NCI-H2081 treated with DMSO at 0.1 percent for 48 hours (cell line): ENCODE results near the gene MNDA.
"Not testable (repeated sequence)": the region's sequence is repeated elsewhere in the genome, so short reads cannot be mapped to it uniquely, and the experiment has no call there.

Source experiments
- DNase-seq: peaks from one replicate; lab custom pipeline; 2025; lab: John Stamatoyannopoulos, UW

Gene MNDA

DNA sequence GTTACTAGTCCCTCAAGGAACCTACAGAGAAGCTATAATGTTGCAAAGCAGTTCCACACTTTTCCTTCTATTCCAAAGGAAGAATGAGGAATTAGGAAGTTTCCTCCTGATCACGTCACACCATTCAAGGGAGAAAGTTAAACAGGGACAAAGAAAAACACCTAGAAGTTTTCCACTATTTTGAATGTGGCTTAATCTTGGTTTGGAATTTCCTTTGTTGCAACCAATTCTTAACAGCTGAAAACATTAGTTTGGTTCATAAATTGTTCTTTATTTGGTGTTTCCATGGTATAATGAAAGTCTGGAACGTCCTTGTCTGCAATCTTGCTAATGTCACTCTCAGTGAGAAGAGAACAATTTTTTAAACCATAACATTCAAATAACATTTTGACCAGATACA is 8.4 kb downstream of the MNDA start:
- DNase-seq: no peak

DNA sequence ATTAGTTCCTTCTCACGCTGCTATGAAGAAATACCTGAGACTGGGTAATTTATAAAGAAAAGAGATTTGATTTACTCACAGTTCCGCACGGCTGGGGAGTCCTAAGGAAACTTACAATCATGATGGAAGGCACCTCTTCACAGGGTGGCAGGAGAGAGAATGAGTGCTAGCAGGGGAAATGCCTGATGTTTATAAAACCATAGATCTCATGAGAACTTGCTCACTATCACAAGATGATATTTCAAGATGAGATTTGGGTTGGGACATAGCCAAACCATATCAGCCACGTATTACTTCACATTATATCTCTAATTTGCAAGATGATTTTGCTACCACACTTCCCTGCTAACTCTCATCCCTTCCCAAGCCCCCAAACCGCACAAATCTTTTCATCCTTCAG is 9.1 kb downstream of the MNDA start:
- no peak for DNase-seq

DNA sequence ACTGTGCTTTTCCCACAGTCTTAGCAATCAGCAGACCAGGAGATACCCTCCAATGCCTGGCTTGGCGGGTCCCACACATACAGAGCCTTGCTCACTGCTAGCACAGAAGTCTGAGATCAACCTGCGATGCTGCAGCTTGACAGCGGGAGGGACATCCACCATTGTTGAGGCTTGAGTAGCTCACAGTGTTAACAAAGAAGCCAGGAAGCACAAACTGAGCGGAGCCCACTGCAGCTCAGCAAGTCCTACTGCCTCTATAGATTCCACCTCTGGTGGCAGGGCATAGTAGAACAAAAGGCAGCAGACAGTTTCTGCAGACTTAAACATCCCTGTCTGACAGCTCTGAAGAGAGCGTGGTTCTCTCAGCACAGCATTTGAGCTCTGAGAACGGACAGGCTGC is 33.4 kb downstream of the MNDA start:
- no peak for DNase-seq

DNA sequence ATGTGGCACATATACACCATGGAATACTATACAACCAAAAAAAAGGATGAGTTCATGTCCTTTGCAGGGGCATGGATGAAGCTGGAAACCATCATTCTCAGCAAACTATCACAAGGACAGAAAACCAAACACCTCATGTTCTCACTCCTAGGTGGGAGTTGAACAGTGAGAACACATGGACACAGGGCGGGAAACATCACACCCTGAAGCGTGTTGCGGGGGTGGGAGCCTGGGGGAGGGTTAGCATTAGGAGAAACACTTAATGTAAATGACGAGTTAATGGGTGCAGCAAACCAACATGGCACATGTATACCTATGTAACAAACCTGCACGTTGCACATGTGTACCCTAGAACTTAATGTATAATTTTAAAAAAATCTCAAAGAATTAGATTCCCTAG is 39.3 kb downstream of the MNDA start:
- DNase-seq: not testable (repeated sequence)

DNA sequence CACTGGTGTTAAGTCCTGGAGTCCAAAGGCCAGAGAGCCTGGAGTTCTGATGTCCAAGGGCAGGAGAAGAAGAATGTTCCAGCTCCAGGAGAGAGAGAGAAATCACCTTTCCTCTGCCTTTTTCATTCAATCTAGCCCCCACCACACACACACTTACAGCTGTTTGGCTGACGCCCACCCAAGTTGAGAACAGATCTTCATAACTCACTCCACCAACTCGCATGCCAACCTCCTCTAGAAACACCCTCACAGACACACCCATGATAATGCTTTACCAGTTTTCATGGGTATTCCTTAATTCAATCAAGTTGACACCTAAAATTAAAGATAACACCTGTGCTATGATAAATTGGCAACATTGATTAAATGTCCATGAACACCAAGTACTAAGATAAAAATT is 42.0 kb downstream of the MNDA start:
- DNase-seq: no peak

DNA sequence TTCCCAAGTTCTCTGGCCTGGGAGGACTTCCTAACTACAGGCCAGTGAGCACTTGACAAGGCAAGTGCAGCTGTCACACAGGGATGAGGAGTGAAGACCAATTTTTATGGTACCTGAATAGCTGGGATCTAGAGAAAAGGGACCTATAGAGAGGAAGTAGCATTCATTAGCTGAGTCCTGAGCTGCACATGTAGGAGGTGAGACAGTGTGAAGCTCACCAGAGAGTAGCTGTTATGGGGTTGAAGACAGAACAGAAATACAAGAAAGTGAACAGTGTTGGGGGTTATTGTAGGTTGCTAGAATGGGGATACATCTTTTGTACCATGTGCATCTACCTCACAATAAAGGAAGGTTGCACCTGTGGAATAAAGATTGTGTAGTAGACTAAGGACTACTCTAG is 62.5 kb downstream of the MNDA start:
- DNase-seq: no peak

DNA sequence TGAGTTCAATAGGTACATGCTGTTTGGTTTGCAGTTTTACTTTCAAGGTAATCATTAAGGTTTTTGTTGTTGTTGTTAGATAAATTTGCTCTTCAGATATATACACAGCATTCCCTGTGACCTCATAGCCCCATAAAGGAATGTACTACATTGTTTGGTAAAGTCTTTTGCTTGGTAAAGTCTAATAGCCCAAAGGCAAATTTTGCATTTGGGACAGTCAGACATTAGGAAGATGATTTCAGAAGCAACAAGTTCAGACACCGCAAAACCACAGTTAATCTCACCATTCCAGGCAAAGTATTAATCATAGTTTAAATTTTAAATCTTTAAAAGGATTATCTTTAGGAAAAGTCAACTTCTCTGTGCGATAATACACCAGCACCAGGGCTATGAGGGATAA is 67.6 kb downstream of the MNDA start:
- DNase-seq: no peak
